NCI-H345 treated with DMSO at 0.1 percent for 48 hours (cell line): Measurements from ENCODE around the gene UNC5B.
"Not testable (repeated sequence)": the region's sequence is repeated elsewhere in the genome, so short reads cannot be mapped to it uniquely, and the experiment has no call there.

Source experiments
- DNase-seq: peaks from one replicate; lab custom pipeline; 2025; ENCODE audit not compliant: unreplicated experiment; lab: John Stamatoyannopoulos, UW

Gene UNC5B

DNA sequence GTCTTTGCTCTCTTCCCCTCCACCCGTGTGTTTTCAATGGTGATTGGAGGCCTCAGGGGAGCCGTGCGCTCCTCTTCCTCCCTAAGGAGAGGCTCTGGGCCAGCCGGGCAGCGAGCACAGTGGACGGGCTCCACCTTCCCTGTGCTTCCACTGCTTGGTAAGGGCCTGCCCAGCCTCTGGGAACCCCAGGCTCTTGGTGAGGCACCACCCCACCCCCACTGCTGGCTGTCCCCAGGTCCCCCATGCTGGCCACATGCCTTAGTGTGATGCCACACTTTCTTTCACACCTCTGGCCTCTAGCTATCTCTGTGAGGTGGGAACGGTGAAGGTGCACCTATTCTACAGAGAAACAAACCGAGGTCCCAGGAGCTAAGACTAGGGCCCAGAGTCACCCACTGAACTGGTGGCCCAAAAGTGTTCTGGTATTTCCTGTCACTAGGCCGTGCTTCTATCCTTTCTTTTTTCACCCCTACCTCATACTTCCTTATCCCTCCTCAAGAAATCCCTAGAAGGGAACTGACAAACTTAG is 53.3 kb downstream of the UNC5B start:
- no peak for DNase-seq

DNA sequence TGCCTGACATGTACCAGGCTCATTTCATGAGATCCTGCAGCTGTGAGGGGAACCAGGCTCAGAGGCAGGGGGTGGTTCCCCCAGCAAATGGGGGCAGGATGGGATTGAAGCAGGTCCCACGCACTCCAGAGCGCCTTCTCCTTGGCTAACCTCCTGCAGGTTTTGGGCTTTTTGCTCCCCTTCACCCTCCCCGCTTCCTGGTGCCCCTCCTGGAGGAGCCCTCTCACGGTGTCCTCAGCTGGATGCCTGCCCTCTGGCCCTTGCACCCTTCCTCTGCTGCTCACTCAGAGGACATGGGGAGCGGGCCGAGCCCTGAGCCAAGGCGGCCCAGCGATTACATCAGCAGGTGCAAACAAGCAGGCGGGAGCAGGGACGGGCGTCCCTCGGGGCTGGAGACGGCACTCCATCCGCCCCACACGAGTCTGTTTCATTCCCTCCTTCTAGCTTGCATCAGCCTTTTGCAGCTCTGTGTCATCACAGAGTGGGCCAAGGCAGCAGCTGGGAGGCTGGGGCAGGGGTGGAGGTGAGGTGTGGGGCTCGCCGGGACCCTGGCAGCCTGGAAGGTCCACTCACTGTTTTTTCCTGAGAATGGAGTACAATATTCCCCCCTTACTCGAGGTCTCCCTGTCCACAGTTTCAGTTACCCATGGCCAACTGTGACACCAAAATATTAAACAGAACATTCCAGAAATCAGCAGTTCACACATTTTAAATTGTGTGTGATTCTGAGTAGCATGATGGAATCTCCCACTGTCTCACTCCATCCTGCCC is 54.0 kb downstream of the UNC5B start:
- DNase-seq: peak; percentile 14

DNA sequence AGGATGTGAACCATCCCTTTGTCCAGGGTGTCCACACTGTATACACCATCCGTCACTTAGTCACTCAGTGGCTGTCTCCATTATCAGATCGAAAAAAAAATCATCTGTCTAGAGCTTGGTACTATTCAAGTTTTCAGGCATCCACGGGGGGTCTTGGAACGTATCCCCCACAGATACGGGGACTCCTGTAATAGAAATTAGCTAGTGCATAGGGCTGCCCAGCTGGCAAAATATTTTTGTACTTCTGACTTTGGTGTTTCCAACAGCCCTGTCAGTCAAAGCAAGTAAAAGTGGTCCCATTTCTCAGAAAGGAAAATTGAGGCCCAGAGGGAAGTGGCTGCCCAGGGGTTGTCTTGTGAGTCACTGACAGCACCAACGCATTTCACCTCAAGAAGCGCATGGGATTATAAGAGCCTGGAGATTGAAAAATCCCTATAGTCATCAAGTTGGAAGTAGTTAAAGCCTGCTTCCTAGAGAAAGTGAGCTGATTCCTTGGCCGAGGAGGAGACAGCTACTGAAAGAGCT is 54.6 kb downstream of the UNC5B start:
- DNase-seq: no peak

DNA sequence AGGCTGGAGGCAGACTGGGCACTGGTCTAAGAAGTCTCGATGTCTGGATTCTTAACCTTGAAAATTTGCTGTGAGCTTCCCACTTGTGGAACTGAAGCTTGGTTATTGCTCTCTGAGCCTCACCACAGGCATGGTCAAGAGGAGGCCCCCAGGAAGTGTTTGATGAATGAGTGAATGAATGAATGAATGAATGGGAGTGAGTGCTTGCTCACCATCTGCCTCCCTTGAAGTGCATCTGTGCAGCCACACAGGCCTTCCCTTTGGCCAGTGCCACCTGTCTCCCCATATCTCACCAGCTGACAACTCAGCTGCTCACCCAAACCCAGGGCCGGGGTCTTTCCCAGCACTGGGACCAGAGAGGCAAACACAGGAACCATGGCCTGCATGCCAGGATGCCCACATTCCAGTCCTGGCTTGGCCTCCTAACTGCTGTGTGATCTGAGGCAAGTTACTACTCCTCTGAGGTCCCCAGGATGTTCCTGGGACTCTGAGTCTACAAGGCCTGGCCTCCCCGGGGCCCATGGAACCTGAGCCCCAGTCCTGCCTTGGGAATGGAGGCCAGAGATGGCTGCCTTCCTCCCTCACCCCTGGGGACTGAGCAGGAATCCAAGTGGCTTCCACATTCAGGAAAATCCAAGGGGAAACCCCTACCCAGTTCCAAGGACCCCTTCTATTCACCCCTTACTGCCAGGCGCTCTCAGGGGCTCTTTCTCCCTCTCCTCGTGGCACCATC is 55.3 kb downstream of the UNC5B start:
- no peak for DNase-seq

DNA sequence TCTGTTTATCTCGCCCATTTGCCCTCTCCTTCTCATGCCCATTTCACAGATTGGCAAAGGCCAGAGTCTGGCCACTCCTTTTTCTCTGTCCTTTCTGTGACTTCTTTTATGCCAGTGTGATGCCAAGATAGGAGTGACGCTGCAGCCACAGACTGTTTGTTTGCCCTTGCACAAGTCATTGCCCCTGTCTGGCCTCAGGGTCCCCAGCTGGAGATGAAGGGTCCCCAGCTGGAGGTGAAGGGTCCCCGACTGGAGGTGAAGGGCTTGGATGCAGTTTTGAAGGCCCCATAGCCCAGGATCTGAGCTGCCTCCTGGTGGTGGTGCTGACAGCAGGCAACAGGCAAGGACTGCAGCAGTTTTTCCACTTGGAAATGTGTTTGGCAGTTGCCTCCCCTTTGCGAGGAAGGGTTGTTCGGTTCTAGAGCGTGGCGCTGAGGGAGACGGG is 55.9 kb downstream of the UNC5B start:
- DNase-seq: no peak

DNA sequence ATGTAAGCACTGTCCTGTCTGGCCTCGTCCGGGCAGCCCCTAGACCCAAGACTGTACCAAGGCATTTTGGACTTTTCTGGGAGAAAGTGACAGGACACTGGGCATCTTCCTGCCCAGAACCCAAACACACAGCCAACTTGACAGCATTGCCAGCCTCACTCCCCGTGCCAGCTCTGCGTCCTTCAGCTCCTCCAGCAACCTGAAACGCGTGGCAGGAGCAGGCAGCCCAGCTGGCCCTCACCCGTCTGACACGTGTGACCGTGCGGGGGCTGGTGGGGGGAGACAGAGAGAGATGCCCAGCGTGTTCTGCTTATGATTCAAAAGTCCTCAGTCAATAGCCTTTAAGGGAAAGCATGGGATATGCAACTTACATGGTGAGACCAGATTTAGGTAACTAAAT is 56.4 kb downstream of the UNC5B start:
- no peak for DNase-seq

DNA sequence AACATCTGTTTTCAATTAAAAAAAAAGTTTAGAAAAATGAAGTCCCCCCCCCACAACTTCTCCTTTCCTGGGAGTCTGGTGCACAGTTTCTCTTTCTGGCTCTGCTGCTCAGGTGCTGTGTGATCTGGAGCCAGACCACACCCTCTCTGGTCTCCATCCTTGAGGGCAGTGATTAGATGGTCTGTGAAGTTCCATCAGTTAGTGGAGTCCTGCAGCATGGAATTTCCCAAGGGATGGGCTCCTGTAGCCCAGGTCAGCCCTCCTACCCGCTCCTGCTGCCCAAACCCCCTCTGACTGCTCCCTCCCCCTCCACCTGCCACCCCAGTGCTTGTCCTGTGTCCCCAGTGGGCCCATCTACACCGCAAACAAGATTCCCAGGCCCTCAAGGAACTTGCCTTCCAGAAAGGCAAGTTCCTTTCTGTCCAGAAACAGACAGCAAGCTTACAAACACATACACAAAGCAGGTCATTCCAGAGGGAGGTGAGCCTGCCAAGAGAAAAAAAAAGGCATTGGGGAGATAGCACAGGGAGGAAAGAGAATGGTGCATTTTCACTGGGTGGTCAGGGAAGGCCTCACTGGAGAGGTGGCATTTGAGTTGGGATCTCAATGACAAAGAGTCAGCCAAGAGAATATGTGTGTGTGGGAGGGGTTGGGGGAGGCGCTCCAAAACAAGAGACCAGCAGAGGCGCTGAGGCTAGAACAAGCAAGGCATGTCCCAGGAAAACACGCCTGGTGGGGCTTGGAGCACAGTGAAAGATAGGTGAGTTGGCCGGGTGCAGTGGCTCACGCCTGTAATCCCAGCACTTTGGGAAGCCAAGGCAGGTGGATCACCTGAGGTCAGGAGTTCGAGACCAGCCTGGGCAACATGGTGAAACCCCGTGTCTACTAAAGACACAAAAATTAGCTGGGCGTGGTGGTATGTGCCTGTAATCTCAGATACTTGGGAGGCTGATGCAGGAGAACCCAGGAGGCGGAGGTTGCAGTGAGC is 57.2 kb downstream of the UNC5B start:
- no peak for DNase-seq

DNA sequence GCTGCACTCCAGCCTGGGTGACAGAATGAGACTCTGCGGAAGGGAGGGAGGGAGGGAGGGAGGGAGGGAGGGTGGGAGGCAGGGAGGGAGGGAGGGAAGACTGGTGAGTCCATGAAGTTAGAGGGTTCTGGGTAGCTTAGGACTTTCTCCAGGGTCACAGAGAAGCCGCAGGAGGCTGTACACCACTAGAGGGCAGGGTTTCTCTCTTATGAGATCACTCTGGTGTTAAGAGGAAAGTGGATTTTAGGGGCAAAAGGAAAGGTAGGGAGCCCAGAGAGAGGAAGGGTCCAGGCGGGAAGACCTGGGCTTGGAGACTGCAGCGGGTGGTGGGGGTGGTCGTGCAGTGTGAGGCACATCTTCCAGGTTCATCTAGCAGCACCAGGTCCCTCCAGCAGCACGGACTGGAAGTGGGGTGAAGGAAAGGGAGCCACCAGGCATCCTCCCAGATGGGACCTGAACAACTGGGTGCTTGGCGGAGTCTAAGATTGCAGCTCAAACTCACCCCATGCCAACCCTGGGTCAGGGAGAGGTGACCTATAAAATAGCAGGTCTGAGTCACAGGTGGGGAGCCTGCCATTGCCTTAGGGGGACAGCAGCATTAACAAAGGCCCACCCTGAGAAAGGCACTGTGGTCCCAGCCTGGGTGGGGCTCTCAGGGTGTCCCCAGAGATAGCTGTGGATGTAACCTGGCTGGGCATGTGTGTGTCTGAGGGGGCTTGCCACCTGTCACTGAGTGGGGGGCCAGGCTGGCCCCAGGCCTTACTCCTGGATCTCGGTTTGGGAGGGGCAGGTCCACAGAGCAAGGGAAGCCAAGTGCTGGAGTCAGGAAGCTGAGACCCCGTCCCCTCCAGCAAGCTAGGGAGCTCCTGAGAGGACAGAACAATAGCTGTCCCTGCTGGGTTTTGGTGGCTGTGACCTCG is 58.2 kb downstream of the UNC5B start:
- peak; percentile 9 for DNase-seq

DNA sequence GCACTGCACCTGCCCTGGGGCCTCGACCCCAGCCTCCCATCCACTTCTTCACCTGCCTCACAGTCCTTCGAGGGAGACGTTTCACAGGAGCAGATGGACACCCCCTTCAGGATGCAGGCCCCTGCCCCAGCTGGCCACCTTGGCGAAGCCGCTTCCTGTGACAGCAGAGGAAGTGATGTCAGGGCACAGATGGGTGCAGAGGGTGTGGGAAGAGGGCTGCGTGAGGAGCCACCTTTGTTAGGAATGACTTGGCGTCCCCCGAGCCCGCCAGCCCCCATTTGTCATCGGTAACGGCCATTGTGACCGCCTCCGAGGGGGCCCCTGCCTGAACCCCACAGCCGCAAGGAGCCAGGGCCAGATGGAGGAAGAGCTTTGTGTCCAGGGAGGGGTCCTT is 59.3 kb downstream of the UNC5B start:
- DNase-seq: no peak

DNA sequence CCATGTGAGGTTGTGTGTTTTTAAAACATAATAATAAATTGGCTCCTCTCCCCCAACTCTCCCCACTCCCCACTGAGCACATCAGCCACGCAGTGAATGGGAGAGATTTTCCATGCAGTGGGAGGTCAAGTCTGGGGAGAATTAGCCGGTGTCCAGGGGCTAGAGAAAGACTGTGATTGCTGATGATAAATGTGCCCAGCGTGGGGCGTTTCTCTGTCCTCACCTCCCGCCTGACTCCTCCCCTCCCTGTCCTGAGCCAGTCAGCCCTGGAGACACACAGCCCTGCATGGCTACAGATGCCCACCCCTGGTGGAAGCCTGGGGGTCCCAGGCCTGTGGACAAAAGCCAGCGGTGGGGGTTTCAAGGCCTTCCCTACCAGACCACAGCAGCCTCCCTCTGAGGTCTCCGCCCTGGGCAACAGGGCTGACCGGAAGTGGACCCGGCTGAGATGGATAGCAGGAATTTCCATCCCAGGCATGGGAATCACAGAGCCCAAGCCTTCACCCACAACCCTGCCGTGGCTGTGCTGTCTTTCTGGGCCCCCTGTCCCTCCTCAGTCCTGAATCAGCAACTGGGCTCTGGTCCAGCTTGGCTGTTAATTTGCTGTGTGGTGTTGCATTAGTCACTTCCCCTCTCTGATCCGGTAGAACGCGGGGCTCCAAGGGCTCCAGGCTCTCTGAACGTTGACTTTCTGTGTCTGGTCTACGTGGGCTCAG is 59.8 kb downstream of the UNC5B start:
- no peak for DNase-seq

DNA sequence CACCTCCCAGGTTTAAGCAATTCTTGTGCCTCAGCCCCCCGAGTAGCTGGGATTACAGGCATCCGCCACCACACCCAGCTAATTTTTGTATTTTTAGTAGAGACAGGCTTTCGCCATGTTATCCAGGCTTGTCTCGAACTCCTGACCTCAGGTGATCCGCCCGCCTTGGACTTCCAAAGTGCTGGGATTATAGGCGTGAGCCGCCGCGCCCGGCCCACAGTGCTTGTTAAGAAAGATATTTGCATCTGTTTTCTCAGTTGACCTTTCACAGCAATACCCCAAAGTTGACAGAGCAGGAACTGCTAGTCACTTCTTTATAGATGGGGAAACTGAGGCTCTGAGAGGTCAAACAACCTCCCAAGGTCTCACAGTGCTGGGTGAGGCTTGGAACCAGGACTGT is 60.6 kb downstream of the UNC5B start:
- not testable (repeated sequence) for DNase-seq

DNA sequence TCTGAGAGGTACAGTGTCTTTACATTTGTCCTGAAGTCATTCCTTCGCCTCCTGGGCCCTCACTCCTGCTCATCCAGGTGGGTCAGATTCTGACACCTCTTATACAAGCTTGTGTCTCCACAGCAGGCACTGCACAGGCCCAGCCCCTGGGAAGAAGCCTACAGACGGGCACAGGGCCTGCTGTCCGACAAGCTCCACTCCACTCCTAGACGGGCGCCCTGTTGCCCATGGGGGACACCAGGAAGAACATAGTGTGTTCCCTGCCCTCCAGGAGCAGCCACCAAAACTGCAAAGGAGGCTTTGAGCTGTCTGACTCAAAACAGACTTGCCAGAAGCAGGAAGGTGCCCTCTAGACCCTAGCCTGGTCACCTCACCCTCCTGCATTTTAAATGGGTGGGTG is 61.1 kb downstream of the UNC5B start:
- DNase-seq: no peak

DNA sequence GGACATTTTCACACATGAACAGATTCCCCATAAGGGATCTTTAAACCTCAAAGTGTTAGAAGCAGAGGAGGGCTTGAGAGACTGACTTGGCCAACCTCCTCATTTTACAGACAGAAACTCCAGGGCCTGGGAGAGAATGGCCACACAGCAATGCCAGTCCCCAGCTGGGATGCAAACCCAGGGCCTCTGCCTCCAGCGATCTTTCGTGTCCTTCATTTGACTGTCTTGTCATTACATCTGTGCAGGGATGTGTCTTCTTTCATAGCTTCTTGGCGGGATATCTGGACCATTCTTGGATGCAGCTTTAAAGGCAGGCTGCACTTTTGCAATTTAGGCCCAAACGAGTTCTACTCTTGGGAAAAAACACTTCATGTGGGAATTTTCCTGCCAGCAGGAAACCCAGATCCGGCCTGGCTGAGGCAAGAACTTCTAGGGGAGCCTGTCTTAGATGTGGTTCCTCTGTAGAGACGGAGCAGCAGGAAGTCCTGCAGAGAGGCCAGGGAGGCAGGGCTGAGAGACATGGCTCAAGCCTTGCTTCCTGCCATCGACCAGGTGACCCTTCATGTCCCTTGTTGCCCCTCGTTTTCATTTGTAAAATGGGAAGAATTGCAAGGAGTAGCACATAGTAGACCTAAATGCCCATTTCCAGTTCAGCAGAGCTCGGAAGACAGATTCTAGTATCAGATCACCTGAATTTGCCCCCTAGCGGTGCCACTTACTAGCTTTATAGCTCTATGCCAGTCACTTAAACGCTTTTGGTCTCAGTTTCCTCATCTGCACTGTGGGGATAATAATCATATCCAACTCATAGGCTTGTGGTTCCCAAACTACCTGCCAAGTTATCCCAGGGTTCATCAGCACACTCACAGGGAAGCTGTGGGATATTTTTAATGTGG is 62.8 kb downstream of the UNC5B start:
- DNase-seq: no peak

DNA sequence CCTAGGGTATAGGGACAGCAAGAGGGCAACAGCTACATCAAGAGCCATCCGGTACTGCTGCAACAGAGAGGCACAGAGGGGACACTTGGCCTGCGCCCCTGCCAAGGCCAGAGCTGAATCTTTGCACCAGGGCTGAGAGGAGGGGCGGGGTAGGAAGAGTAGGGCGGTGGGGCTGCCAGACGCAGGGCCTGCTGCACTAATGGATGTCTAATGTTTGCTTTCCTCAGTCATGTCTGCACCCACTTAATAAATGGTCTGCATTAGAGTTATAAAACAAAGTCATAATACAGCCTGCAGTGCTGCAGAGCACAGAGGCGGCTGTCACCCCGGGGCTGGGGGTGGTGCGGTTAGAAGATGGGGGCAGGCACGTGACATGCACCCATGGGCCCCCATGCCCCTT is 64.5 kb downstream of the UNC5B start:
- DNase-seq: no peak

DNA sequence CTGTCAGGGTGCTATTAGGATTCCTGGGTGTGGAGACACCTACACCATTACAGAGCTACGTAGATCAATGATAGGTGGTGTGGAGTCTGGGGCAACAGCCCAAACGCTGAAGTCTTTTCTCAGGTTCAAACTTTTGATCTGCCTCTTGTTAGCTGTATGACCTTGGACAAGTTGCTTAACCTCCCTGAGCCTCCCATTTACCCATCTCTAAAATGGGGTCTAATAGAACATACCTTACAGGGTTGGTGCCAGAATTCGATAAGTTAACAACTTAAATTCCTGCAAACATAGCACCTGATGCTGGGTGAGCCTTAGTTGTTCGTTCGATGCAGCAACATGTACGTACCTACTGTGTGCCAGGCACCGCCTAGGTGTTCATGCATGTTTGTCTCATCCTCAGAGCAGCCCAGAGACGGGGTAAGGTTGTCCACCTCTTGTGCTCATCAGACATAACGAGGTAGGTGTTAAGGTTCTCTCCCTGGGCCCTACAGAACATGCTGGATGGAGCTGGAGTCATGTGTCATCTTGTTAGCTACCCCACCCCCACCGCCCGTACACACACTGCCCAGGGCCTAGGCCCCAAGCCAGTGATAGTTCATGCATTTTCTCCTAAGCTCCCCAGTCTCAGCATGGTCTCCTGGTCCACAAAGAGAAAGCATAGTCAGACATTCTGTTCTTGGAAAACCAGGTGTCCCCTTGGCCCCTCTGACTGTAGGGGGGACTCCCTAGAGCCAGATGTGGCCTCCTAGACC is 65.7 kb downstream of the UNC5B start:
- no peak for DNase-seq

DNA sequence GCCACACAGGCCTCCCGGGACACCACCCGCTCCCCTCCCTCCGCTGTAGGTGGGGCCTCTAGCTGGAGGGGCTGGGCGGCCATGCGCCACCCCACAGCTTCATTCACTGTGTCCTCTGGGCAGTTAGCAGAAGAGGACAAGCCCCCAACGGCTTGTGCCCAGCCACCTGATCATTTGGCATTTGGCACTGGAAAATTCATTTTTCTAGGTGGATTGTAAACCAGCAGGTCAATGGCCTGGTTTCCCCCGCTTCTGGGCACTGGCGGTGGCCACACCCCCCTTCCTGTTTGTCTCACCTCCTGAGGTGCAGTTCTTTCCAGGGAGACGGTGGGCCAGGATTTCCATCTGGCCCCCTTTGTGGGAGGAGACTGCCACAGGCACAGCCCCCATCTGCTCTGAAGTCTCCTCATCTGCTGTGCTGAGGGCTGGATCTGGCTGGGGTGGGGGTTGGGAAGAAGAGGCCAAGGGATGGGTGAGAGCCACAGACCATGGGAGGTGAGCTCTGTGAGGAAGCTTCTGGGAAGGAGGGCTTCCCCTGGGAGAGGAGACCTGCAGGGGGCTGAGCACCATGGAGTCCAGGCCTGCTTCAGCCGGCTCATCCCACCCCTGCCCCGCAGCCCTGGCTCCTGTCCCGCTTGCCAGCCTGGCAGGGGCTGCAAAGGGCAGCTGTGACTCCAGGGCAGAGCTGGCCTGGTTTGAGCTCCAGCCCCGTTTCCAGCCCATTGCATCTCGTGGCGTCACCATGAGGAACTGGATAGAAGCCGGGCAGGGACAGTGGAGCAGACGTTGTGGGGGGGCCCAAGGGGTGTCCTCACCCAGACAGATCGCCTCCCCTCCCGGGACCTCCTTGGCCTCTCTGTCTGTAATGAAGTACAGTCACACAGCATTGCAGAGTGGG is 66.6 kb downstream of the UNC5B start:
- DNase-seq: no peak
